Measurements from ENCODE around the gene RDX. TPM values are rescaled to one million over a fixed set of nuclear protein-coding genes. Genes with fewer than 3 reads are reported as not detected.

RDX gene
- total RNA-seq, 1 experiment from 2014 or later, result 86.6 TPM

DNA sequence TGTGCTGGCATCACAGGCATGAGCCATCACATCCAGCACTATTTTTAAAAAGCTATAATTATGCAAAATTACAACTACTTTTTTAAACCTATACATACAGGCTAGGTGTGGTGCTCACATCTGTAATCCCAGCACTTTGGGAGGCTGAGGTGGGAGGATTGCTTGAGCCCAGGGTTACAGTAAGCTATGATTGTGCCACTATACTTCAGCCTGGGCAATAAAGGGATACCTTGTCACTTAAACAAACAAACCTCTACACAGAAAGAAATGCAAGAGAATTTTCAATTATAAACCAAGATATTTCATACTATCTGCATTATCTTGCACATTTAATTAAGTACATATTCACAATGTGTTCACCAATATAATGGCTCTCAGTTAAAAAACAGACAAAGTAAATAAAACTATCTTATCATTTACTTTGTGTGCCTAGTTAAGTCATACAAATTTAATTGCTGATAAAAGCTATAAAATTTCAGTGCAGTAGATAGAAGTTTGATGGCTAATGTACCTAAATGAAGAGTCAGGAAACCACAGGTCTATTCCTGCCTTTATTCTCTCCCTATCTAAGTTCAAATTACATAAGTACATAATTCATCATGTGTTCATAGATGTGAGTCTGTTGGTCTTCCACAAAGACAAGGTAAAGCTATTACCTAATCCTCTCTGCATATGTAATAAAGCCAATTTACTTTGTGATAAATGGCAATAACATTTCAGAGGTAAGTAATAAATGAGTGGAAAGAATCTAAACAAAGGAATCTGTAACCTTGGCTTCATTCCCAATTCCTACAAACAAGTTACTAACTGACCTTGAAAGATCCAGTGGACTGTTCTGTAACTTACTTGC is 9.0 kb upstream of the RDX start:
- Histone ChIP-seq H3K23ac (ENCODE audit: insufficient read length, low read depth, low read length) (no peak overlapping the region), H3K27ac (ENCODE audit: insufficient read length, low read depth, low read length) (no peak overlapping the region), H3K27me3 (ENCODE audit: insufficient read depth, low read length) (no peaks in the 10 kb centered on the region), H3K14ac (ENCODE audit: insufficient read depth, low read length) (no peak overlapping the region), H2BK20ac (ENCODE audit: low read depth, low read length, poor library complexity, severe bottlenecking) (no peak overlapping the region), H4K8ac (replicated peaks; ENCODE audit: insufficient read length, low read depth, low read length) (no peak overlapping the region), H2BK120ac (ENCODE audit: low read depth, low read length, poor library complexity, severe bottlenecking) (no peak overlapping the region), H3K4me1 (ENCODE audit: insufficient read depth, low read length) (no peaks in the 10 kb centered on the region), H4K91ac (ENCODE audit: insufficient read length, low read depth, low read length) (no peak overlapping the region), H3K79me2 (ENCODE audit: insufficient read depth, low read length) (no peaks in the 10 kb centered on the region), H3T11ph (ENCODE audit: low read length) (no peak overlapping the region), H3K9me3 (ENCODE audit: control insufficient read depth, low read depth, low read length) (no peaks in the 10 kb centered on the region), H3K9ac (ENCODE audit: extremely low read depth, insufficient read length, low read length) (no peak overlapping the region), H2BK15ac (ENCODE audit: low read depth, low read length) (no peak overlapping the region), H2BK12ac (ENCODE audit: insufficient read length, low read depth, low read length) (no peak overlapping the region), H3K4ac (ENCODE audit: low read depth, low read length) (no peak overlapping the region), H2AK5ac (ENCODE audit: insufficient read length, low read length) (no peak overlapping the region), H3K56ac (ENCODE audit: insufficient read length, low read depth, low read length) (no peak overlapping the region), H4K20me1 (ENCODE audit: control insufficient read depth, insufficient read depth, insufficient read length) (no peaks in the 10 kb centered on the region), H3K79me1 (ENCODE audit: insufficient read depth, low read depth, low read length, poor library complexity, severe bottlenecking) (no peaks in the 10 kb centered on the region), H3K4me2 (ENCODE audit: insufficient read depth, insufficient read length, low read length) (no peak overlapping the region), H2AFZ (ENCODE audit: low read length) (no peak overlapping the region), H3K23me2 (ENCODE audit: insufficient read length, low read depth, low read length, poor library complexity, severe bottlenecking) (no peaks in the 10 kb centered on the region), H2BK5ac (ENCODE audit: insufficient read length, low read length) (no peak overlapping the region), H4K5ac (ENCODE audit: insufficient read length, low read depth, low read length) (no peak overlapping the region), H3K18ac (ENCODE audit: insufficient read length, low read depth, low read length) (no peak overlapping the region)
- Mint-ChIP-seq H3K9me3 (peaks cover 9% of the 10 kb centered on the region in 2 experiments; a peak in 4 of 5 replicates), H3K4me1 (peaks cover 6 to 15% of the 10 kb centered on the region in 2 experiments), H3K27ac (no peak overlapping the region), H3K36me3 (ENCODE audit: insufficient read depth in 1 of 3, low read depth in 3 of 3) (peaks cover 0 to 12% (median 9%) of the 10 kb centered on the region in 3 experiments; a peak in 4 of 7 replicates), H3K27me3 (ENCODE audit: low read depth) (no peaks in the 10 kb centered on the region; the same call in 1 of the 2 replicates), H3K4me3 (no peak overlapping the region)
- DNase-seq, result no peak
- TF ChIP-seq, protein P1, sequence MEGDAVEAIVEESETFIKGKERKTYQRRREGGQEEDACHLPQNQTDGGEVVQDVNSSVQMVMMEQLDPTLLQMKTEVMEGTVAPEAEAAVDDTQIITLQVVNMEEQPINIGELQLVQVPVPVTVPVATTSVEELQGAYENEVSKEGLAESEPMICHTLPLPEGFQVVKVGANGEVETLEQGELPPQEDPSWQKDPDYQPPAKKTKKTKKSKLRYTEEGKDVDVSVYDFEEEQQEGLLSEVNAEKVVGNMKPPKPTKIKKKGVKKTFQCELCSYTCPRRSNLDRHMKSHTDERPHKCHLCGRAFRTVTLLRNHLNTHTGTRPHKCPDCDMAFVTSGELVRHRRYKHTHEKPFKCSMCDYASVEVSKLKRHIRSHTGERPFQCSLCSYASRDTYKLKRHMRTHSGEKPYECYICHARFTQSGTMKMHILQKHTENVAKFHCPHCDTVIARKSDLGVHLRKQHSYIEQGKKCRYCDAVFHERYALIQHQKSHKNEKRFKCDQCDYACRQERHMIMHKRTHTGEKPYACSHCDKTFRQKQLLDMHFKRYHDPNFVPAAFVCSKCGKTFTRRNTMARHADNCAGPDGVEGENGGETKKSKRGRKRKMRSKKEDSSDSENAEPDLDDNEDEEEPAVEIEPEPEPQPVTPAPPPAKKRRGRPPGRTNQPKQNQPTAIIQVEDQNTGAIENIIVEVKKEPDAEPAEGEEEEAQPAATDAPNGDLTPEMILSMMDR (conservative IDR thresholded peaks at IDR 0.05), result no peak

All from H9 (cell line).